Renal cortex interstitium (tissue), 11 donors: ENCODE results near the gene MYORG. TPM values are rescaled to one million over a fixed set of nuclear protein-coding genes. Genes with fewer than 3 reads are reported as not detected.

Experiments used
- DNase-seq, 11 donors: peaks; one replicate each; pipeline ENCODE4 v3.0.0-alpha.2; 2013; ENCODE audit warnings: low read depth in 9 of 11, low spot score in 4 of 11; ENCODE audit errors: extremely low read depth in 1 of 11
- polyA plus RNA-seq, 3 donors: library from polyadenylated mRNA; unstranded; fragments of 120-200 nt; gene quantifications; one replicate each; pipeline ENCODE4 v1.2.1, GENCODE V29; 2013; ENCODE audit not compliant: insufficient read length in 3 of 3

MYORG gene
- polyA plus RNA-seq, 3 donors, result 8.4 to 9.9 (median 8.9) TPM

- DNase-seq, result no peak
Measured at GRCh38 chr9:34396276-34397214, 19.8 kb upstream of the MYORG start.

GRCh38 chr9:34392511-34392910, 15.8 kb upstream of the MYORG start:
- no peak for DNase-seq

DNA sequence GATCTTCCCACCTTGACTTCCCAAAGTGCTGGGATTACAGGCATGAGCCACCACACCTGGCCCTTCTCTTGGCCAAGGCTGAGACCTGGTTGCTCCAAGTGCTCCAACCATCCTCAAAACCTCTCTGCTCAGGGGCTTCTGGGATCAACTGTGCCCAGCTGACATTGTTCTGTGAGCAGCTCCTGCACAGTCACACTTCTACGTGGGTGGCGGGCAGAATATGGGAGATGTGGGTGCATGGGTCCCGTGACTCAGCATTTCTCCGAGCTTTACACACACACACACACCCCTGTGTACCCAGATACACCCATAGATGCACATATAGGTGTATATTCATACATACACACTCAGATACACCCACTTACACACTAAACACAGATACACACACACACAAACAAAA, 10.5 kb upstream of the MYORG start:
- DNase-seq, result no peak

DNA sequence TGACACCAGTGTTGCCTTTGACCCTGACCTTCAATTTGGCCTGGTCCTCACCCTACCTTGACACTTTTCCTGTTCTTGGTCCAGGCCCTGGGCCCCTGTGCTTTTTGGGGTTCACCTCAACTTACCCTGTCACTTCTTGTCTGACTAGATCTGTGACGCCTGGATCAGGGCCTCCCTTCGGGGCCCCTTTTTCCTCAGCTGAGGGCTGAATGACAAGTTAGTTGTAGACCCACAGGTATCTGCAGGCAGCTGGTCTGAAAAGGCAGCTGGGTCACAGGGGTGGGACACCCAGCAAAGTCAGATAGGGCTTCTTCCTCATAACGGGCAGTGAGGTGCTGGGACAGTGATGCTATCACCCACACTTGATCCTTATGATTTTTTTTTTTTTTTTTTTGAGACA, 10.0 kb upstream of the MYORG start:
- DNase-seq, result no peak

- no peak for DNase-seq
Measured at GRCh38 chr9:34385561-34386230, 9.0 kb upstream of the MYORG start.

GRCh38 chr9:34384368-34385165, 7.9 kb upstream of the MYORG start:
- no peak for DNase-seq

DNA sequence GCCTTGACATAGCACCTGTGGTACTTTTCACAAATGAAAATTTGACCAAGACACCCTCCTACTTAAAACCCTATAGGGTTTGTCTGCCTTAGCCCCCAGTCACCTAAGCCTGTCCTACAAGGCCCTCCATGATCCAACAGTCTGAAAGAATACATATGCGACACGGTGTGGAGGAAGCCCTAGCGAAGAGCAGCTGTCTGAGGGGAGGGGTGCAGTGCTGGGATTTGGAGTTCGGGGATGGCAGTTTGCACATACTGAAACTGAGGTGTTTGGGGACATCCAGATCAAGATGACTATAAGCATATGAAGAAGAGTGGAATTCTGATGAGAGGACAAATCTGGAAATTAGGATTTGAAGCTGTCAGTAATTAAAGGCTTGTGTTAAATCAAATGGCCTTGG, 7.2 kb upstream of the MYORG start:
- DNase-seq, result no peak

DNA sequence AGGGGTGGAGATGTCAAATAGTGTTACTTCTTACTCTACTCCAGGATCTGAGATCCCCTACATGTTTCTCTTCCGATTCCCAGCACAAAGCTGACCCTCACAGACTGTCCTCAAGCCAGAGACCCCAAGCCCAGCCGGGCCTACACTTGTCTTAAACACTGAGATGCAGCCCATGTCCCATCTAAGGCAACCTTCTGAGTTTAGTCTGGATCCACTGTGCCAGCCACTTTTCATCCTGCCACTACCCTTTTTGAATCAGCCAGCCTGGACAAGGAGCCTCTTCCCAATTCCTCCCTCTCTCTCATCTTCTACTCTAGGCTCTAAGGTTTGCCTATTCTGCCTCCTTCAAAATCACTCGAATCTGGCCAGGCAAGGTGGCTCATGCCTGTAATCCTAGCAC, 6.2 kb upstream of the MYORG start:
- DNase-seq, result no peak

DNA sequence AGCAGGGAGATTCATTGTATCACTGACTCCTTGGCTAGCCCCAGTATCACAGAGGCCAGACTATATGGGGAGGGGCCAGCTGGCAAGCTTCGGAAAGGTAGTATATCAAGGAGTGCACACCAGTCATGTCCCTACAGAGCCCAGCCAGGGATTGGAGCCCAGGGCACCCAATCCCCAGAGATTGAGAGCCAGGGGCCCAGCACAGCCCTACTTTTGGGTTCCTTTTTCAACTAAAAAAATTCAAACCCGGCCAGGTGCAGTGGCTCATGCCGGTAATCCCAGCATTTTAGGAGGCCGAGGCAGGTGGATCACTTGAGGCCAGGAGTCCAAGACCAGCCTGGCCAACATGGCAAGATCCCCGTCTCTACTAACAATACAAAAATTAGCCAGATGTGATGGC, 5.4 kb upstream of the MYORG start:
- no peak for DNase-seq

GRCh38 chr9:34381323-34381722, 4.6 kb upstream of the MYORG start:
- no peak for DNase-seq

DNA sequence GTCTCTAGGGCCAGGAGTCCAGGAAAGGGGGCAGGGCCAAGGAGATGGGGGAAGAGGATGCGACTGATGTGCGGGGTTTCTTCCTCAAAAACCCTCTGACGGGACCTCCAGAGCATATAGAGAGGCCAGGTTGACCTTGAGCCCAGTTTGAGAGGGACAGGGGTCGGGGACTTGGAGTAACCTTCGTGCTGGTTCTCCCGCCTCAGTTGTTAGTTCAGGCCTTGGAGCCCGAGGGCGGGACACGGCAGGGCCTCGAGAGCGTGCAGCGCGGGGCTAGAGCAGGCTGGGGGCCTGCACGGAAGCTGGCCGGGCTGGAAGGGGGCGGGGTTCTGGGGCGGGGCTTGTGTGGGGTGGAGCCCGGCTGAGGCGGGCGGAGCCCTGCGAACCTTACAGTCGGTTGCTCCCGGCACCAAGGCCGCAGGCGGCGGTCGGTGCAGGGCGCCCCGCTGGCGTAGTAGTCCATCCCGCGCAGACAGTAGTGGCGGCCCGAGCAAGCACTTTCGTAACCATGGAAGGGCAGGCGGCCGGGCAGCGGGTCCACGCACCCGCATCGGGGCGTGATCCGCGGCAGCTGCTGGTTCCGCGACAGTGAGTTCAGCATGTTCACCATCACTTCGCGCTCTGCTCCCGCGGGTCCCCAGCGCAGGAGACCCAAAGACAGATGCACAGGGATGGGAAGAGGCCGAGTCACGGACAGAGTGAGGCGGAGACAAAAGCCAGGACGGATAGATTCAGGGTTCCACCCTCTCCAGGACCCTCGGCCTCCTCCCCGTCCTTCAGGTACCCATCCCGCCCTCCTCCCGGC, 4.0 kb upstream of the MYORG start:
- DNase-seq, result peak in 1 of 11 donors; percentile 57

GRCh38 chr9:34380034-34380510, 3.4 kb upstream of the MYORG start:
- DNase-seq, result no peak

- peak in 6 of 11 donors; percentile 68 to 79 (median 72) for DNase-seq
Measured at GRCh38 chr9:34379334-34380033, 2.8 kb upstream of the MYORG start.

GRCh38 chr9:34378376-34379060, 1.8 kb upstream of the MYORG start:
- no peak for DNase-seq

GRCh38 chr9:34377404-34377746, 677 bp upstream of the MYORG start:
- DNase-seq, result no peak

DNA sequence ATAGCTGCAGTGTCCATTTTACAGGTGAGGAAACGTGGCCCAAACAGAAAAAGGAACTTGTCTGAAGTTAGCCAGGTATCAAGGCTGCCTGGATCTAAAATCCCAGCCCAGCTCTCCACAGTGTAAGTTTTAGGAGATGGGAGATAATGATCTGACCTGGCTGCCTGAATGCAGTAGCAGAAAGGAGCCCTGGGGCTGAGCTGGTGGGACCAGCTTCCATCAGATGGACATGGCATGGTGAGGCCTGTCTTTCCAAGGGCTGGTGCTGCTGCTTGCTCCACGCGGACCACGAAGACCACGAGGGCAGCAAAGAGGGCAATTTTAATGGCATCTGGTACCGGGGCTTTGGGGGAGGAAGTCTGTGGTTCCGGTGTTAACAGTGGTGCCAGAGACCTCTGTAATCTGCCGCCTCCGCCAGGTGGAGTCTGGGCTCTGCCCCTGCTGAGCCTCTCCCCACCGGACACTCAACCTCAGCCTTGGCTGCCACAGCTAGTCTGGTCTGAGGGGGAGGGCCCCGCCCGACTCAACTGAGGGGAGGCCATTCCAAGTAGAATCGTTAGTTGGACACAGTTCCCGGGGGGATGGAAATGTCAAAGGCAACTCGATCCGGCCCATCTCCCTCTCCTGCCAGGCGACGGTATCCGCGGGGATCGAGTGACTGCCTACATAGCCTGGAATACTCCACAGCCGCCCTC, 650 bp downstream of the MYORG start:
- DNase-seq, result no peak

- DNase-seq, result no peak
Measured at GRCh38 chr9:34374905-34375552, 1.7 kb downstream of the MYORG start.
